Fibroblast of skin of back (primary cell): ENCODE data around the gene OMG. TPM values are rescaled to one million over a fixed set of nuclear protein-coding genes. Genes with fewer than 3 reads are reported as not detected.
"Not testable (repeated sequence)": the region's sequence is repeated elsewhere in the genome, so short reads cannot be mapped to it uniquely, and the experiment has no call there.

Experiments
- DNase-seq: peaks from one replicate; pipeline ENCODE4 v3.0.0-alpha.2; 2013
- polyA plus RNA-seq, 2 experiments: library from polyadenylated mRNA; unstranded; fragments of 120-200 nt; gene quantifications; one replicate each; pipeline ENCODE4 v1.2.1, GENCODE V29; 2013; ENCODE audit not compliant: insufficient read length in 2 of 2

The OMG gene
- 0.05 TPM for polyA plus RNA-seq (2013, experiment 1 of 2; ENCODE audit: insufficient read length)
- polyA plus RNA-seq (2013, experiment 2 of 2; ENCODE audit: insufficient read length) = not detected

DNA sequence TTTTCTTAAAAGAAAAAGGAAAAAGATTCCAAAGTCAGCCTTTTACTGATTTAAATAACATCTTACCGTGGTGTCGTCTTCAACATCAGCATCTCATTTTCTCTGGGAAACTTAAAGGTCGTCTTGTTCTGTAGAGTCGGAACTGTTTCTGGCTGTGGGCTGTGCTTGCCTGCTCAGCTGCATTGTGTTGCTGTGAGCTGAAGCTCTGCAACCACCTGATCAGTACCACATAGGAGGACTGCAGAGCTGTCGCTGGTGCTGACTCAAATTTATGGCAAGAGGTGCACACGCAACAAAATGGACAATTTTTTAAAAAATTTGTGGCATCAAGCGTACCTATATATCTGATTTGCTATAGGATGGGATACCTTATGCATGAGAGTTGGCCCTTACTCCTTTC is at the start of gene OMG:
OMG (minus strand) TSS at position 150 of the 400 bp plus-strand sequence. CDS start 908 bp downstream, outside the sequence.
- DNase-seq = no peak

DNA sequence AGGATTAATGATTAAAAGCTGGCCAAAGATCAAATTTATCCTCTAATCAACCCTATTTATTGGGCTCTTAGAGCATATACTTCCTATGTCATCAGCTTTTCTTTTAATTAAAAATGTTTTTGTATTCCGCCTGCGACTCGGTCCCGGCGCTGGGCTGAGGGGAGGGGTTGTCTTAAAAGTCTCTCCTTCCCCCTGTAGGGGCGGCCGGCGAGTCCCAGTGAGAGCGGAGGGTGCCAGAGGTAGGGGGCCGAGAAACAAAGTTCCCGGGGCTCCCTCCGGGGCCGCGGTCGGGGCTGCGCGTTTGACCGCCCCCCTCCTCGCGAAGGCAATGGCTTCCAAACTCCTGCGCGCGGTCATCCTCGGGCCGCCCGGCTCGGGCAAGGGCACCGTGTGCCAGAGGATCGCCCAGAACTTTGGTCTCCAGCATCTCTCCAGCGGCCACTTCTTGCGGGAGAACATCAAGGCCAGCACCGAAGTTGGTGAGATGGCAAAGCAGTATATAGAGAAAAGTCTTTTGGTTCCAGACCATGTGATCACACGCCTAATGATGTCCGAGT is 48.2 kb upstream of the OMG start:
- DNase-seq = not testable (repeated sequence)

DNA sequence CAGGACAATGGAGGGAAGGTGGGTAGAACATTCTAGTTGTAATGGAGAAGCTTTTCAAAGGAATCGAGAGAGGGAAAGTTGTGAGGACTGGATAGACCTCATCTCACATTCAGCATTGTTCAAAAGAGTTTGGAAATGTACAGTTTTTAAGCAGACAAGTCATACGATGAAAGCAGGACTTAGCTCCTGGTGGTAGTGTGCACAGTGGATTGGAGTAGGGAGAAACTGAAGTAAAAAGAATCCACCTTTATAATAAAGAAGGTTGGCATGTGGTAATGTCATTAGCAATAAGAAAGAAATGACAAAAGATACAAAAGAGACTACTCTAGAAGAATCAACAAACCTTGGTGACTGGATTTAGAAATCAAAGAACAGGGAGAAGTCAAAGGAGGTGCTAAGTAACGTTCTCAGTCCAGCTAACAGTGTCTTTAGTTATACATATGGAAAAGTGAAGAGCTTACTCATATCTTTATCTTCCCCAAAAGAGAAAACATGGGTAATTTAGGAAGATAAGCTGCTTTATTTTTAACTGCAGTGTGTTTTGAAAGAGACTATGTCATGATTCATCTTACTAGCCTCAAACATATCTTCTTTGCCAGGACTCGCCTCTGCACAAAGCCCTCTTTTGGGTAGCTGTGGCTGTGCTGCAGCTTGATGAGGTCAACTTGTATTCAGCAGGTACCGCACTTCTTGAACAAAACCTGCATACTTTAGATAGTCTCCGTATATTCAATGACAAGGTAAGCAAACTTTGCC is 43.0 kb upstream of the OMG start:
- DNase-seq = peak; percentile 79

- DNase-seq = peak; percentile 55
Measured at GRCh38 chr17:31329221-31329620, 32.2 kb upstream of the OMG start.

- peak; percentile 64 for DNase-seq
Measured at GRCh38 chr17:31328160-31328535, 31.1 kb upstream of the OMG start.

GRCh38 chr17:31327534-31328159 is 30.6 kb upstream of the OMG start:
- peak; percentile 94 for DNase-seq

GRCh38 chr17:31323551-31323950 is 26.5 kb upstream of the OMG start:
- DNase-seq = no peak

GRCh38 chr17:31321966-31322365 is 24.9 kb upstream of the OMG start:
- DNase-seq = no peak

- DNase-seq = peak; percentile 89
Measured at GRCh38 chr17:31321481-31321880, 24.4 kb upstream of the OMG start, which contains the start of gene EVI2A. TSS of gene EVI2A (minus strand) at chr17:31321622. CDS start at chr17:31319013, 2,609 bp downstream.

DNA sequence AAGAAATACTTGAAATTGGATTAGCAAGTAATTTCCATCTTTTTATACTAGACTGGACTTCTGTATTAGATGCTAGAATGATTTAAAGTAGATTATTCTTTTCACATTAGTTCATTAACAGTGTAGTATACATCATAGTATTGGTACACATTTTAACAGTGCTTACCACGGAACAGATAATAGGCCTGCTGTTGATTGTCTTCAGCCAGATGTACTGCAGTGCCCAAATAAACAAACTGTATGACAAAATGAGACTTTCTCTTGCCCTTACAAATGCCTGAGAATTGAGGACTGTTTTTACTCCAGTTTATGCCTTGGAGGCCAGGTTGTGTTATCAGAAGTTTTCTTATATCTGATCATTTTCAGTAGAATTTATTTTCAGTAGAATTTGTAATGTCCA is 23.8 kb upstream of the OMG start:
- DNase-seq = no peak

DNA sequence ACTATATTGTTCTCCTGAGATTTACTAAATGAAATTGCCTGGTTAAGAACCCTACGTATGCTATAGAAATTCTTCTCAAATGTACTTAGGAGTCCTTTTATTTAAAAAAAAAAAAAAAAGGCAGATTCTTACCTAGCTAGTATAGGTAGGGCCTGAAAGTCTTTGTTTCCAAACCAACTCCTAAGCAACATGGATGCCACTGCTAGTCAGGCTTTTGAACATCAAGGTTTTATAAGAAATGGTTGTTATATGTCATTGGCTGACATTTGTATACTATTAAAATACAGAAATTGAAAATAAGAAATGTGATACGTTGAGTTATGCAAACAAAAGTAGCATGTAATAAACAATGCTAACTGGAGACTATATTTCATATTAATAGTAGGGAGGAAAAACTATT is 23.2 kb upstream of the OMG start:
- no peak for DNase-seq

GRCh38 chr17:31318851-31319661 is 22.0 kb upstream of the OMG start:
- DNase-seq = no peak

- DNase-seq = no peak
Measured at GRCh38 chr17:31318298-31318801, 21.3 kb upstream of the OMG start.

- DNase-seq = no peak
Measured at GRCh38 chr17:31314782-31315100, 17.7 kb upstream of the OMG start.

- DNase-seq = peak; percentile 42
Measured at GRCh38 chr17:31313982-31314781, 17.1 kb upstream of the OMG start, which contains the start of gene EVI2B. TSS of gene EVI2B (minus strand) at chr17:31314054. CDS start at chr17:31305609, 8,445 bp downstream.

DNA sequence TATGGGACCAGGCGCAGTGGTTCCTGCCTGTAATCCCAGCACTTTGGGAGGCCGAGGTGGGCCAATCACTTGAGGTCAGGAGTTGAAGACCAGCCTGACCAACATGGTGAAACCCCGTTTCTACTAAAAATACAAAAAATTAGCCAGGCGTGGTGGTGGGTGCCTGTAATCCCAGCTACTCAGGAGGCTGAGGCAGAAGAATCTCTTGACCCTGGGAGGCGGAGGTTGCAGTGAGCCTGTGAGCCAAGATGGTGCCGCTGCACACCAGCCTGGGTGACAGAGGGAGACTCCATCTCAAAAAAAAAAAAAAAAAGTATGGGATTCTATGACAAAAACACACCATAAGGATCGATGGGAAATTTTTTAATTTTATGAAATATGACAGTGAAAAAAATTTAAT is 15.2 kb upstream of the OMG start:
- DNase-seq = not testable (repeated sequence)

- no peak for DNase-seq
Measured at GRCh38 chr17:31311526-31311925, 14.5 kb upstream of the OMG start.

DNA sequence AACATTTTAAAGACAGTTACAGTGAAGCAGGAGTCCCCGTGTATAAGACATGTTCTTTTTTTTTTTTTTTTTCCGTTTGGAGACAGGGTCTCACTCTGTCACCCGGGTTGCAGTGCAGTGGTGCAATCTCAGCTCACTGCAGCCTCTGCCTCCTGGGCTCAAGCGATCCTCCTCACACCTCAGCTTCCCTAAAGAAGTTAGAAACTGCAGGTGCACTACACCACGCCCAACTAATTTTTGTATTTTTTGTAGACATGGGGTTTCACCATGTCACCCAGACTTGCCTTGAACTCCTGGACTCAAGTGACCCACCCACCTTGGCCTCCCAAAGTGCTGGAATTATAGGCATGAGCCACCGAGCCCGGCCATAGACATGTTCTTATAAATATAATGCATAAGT is 13.8 kb upstream of the OMG start:
- DNase-seq = no peak

- DNase-seq = no peak
Measured at GRCh38 chr17:31310260-31310659, 13.2 kb upstream of the OMG start.

- no peak for DNase-seq
Measured at GRCh38 chr17:31309556-31309955, 12.5 kb upstream of the OMG start.
